ENCODE measurements around the gene ADAMTSL1.

- TF ChIP-seq EZH2 (IDR thresholded peaks at IDR 0.05; ENCODE audit: low read depth, unreplicated experiment) (no peak), CTCF (conservative IDR thresholded peaks at IDR 0.05; ENCODE audit: low read depth in 2 of 2) (no peak), POLR2AphosphoS5 (IDR thresholded peaks at IDR 0.05; ENCODE audit: low read depth) (no peak)
These were observed 325.5 kb downstream of the ADAMTSL1 start for GRCh38 chr9:18799428-18799827.
